GM10248 (cell line): ENCODE measurements around the gene SPECC1L.
"Not testable (repeated sequence)": the region's sequence is repeated elsewhere in the genome, so short reads cannot be mapped to it uniquely, and the experiment has no call there.

Experiments
- CTCF ChIA-PET: fragments of 300-600 bp; sonication (Branson Sonifier 250); formaldehyde crosslinking; extraction: SDS; loops from one replicate; lab custom pipeline; 2021; ENCODE audit warnings: antibody characterized with exemption; lab: Yijun Ruan, JAX
- POLR2A ChIA-PET: fragments of 350-650 bp; sonication (Branson Sonifier 250); formaldehyde crosslinking; extraction: SDS; loops from one replicate; lab custom pipeline; 2020; ENCODE audit warnings: antibody characterized with exemption; lab: Yijun Ruan, JAX
- DNase-seq: peaks from one replicate; pipeline ENCODE4 v3.0.0; 2012; ENCODE audit errors: extremely low spot score
- TF ChIP-seq, protein P1 (sequence below): IDR thresholded peaks from 2 replicates; pipeline ENCODE4 v1.5.1; 2012; ENCODE audit warnings: mild to moderate bottlenecking, low read depth; ENCODE audit errors: extremely low read depth, missing control alignments, control extremely low read depth

SPECC1L gene

DNA sequence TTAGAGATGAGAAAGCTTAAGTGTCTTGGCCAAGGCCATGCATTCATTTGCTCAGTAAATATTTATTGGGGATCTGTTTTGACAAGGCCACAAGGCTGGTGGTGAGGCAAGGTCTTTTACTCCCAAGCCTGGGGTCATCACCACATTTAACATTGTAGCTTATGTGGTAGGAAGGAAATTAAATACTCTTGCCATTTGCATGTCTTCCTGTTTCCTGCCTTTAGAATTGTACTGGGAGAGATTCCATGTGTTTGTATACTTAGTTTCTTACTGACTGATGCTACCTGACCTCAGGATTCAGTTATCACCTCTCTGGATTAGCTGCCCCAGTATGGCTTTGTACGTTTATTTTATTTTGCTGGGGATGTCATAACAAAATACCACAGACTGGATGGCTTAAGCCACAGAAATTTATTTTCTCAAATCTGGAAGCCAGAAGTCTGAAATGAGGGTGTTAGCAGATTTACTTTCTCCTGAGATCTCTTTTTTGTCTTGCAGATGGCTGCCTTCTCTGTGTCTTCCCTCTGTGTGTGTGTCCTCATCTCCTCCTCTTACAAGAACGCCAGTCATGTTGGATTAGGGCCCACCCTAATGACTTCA, 44.8 kb downstream of the SPECC1L start:
- POLR2A ChIA-PET = no interaction called here

DNA sequence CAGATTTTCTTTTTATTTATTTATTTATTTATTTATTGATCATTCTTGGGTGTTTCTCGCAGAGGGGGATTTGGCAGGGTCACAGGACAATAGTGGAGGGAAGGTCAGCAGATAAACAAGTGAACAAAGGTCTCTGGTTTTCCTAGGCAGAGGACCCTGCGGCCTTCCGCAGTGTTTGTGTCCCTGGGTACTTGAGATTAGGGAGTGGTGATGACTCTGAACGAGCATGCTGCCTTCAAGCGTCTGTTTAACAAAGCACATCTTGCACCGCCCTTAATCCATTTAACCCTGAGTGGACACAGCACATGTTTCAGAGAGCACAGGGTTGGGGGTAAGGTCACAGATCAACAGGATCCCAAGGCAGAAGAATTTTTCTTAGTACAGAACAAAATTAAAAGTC, 45.6 kb downstream of the SPECC1L start:
- DNase-seq, POLR2A ChIA-PET, CTCF ChIA-PET: not testable (repeated sequence)

More for the DNA sequence above, 44.8 kb downstream of the SPECC1L start:
- TF ChIP-seq, protein P1, sequence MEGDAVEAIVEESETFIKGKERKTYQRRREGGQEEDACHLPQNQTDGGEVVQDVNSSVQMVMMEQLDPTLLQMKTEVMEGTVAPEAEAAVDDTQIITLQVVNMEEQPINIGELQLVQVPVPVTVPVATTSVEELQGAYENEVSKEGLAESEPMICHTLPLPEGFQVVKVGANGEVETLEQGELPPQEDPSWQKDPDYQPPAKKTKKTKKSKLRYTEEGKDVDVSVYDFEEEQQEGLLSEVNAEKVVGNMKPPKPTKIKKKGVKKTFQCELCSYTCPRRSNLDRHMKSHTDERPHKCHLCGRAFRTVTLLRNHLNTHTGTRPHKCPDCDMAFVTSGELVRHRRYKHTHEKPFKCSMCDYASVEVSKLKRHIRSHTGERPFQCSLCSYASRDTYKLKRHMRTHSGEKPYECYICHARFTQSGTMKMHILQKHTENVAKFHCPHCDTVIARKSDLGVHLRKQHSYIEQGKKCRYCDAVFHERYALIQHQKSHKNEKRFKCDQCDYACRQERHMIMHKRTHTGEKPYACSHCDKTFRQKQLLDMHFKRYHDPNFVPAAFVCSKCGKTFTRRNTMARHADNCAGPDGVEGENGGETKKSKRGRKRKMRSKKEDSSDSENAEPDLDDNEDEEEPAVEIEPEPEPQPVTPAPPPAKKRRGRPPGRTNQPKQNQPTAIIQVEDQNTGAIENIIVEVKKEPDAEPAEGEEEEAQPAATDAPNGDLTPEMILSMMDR = no peak
- CTCF ChIA-PET = interaction anchor here (1.1 to 1.6 kb wide), 2 partner anchors 8 to 42 kb away, joined by 3 read pairs; no protein-coding TSS in a partner anchor
- DNase-seq = no peak

DNA sequence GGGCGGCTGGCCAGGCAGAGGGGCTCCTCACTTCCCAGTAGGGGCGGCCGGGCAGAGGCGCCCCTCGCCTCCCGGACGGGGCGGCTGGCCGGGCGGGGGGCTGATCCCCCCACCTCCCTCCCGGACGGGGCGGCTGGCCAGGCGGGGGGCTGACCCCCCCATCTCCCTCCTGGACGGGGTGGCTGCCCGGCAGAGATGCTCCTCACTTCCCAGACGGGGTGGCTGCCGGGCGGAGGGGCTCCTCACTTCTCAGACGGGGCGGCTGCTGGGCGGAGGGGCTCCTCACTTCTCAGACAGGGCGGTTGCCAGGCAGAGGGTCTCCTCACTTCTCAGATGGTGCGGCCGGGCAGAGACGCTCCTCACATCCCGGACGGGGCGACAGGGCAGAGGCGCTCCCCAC, 46.9 kb downstream of the SPECC1L start:
- DNase-seq, CTCF ChIA-PET, POLR2A ChIA-PET: not testable (repeated sequence)

DNA sequence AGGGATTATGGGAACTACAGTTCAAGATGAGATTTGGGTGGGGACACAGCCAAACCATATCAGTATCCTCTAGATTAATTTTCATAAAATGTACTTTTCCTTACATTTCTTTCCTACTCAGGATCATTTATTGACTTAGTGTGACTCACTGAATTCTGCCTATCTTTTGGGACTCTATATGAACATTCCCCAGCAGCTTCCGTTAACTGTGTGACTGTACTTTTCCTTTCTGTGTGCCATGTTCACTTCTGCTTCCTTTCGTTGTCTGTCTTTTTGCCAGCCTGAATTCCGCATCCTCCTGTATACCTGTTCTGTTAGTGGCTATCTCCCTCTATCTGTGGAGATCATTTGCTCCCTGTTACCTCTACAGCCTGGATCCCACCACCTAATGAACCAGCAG, 48.8 kb downstream of the SPECC1L start:
- no peak for DNase-seq
- POLR2A ChIA-PET = no interaction called here
- TF ChIP-seq, protein P1 = no peak
- CTCF ChIA-PET = no interaction called here

DNA sequence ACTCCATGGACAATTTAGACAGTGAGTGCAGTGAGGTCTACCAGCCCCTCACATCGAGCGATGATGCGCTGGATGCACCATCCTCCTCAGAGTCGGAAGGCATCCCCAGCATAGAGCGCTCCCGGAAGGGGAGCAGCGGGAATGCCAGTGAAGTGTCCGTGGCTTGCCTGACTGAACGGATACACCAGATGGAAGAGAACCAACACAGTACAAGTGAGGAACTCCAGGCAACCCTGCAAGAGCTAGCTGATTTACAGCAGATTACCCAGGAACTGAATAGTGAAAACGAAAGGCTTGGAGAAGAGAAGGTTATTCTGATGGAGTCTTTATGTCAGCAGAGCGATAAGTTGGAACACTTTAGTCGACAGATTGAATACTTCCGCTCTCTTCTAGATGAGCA, 51.4 kb downstream of the SPECC1L start:
- no peak for DNase-seq
- POLR2A ChIA-PET = no interaction called here
- CTCF ChIA-PET = interaction anchor here (0.8 to 3.0 kb wide), 3 partner anchors 197 to 205 kb away, joined by 4 to 18 read pairs (median 4); no protein-coding TSS in a partner anchor
- TF ChIP-seq, protein P1 = no peak

DNA sequence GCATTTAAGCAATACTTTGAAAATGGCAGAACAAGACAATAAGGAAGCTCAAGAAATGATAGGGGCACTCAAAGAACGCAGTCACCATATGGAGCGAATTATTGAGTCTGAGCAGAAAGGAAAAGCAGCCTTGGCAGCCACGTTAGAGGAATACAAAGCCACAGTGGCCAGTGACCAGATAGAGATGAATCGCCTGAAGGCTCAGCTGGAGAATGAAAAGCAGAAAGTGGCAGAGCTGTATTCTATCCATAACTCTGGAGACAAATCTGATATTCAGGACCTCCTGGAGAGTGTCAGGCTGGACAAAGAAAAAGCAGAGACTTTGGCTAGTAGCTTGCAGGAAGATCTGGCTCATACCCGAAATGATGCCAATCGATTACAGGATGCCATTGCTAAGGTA, 51.9 kb downstream of the SPECC1L start:
- CTCF ChIA-PET = interaction anchor here (0.6 to 3.0 kb wide), 7 partner anchors 28 to 204 kb away, joined by 3 to 18 read pairs (median 4); no protein-coding TSS in a partner anchor
- DNase-seq = no peak
- TF ChIP-seq, protein P1 = no peak
- POLR2A ChIA-PET = no interaction called here

DNA sequence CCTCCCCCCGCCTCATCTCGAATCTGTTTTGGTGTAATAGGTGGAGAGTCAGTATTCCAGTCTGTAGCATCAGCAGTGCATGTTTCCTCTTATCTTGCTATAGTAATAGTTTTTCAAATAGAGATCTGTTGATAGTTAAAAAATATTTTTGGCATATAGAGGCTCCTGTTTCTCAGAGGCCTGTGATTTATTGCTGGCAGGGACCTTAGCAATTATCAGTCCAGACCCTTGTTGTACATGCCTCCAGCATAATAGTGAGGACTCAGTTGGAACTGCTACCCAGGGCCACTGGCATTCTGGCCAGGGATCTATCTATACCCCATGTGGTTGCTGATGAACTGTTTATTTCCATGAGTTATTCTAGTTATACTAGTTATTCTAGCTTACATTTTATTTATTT, 52.6 kb downstream of the SPECC1L start:
- TF ChIP-seq, protein P1 = no peak
- POLR2A ChIA-PET = no interaction called here
- no peak for DNase-seq
- CTCF ChIA-PET = interaction anchor here (1.1 to 3.0 kb wide), 9 partner anchors 8 to 203 kb away, joined by 3 to 18 read pairs (median 4); no protein-coding TSS in a partner anchor
